ENCODE measurements around the gene DCAKD.

DCAKD gene

GRCh38 chr17:44982113-44982702 lies 69.2 kb downstream of the DCAKD start:
- no peak for DNase-seq
- no peaks in the 10 kb centered on the region for H3K36me3 ChIP-seq (replicated peaks; ENCODE audit: insufficient read depth, low read length)
- no peak for TF ChIP-seq EZH2 (optimal IDR thresholded peaks at IDR 0.05; ENCODE audit: low read depth, low read length)
- no peak for TF ChIP-seq EZH2phosphoT487 (IDR thresholded peaks at IDR 0.05; ENCODE audit: low read length)
- no peak for TF ChIP-seq CTCF (IDR thresholded peaks at IDR 0.05; ENCODE audit: low read length)
- H3K79me2 ChIP-seq (ENCODE audit: low read length), result no peaks in the 10 kb centered on the region
- H3K4me3 ChIP-seq (ENCODE audit: low read length), result no peak overlapping the region
- no peaks in the 10 kb centered on the region for H3K4me1 ChIP-seq (ENCODE audit: low read length)
- H3K9me2 ChIP-seq (replicated peaks; ENCODE audit: insufficient read depth, low read length), result no peaks in the 10 kb centered on the region
- no peaks in the 10 kb centered on the region for H4K20me1 ChIP-seq (ENCODE audit: insufficient read depth, low read length)
- H3K9me3 ChIP-seq (replicated peaks; ENCODE audit: insufficient read depth, low read length), result no peaks in the 10 kb centered on the region
- no peak overlapping the region for H3K27ac ChIP-seq (ENCODE audit: low read length)
- H2AFZ ChIP-seq (ENCODE audit: low read length), result no peak overlapping the region
- no peak overlapping the region for H3K4me2 ChIP-seq (ENCODE audit: low read depth, low read length)
- H3K9ac ChIP-seq (ENCODE audit: low read length), result no peak overlapping the region
- H3K27me3 ChIP-seq (replicated peaks; ENCODE audit: insufficient read depth, low read length), result peaks cover 53% of the 10 kb centered on the region
- no peaks in the 10 kb centered on the region for H3F3A ChIP-seq (ENCODE audit: insufficient read depth, low read length)

GRCh38 chr17:44981221-44981968 lies 70.0 kb downstream of the DCAKD start:
- no peak for TF ChIP-seq EZH2phosphoT487 (IDR thresholded peaks at IDR 0.05; ENCODE audit: low read length)
- TF ChIP-seq CTCF (IDR thresholded peaks at IDR 0.05; ENCODE audit: low read length), result no peak
- no peak for TF ChIP-seq EZH2 (optimal IDR thresholded peaks at IDR 0.05; ENCODE audit: low read depth, low read length)
- H3K36me3 ChIP-seq (replicated peaks; ENCODE audit: insufficient read depth, low read length), result no peaks in the 10 kb centered on the region
- H4K20me1 ChIP-seq (ENCODE audit: insufficient read depth, low read length), result no peaks in the 10 kb centered on the region
- no peak overlapping the region for H3K4me3 ChIP-seq (ENCODE audit: low read length)
- DNase-seq, result no peak
- H3K4me1 ChIP-seq (ENCODE audit: low read length), result no peaks in the 10 kb centered on the region
- H3K27ac ChIP-seq (ENCODE audit: low read length), result no peak overlapping the region
- no peak overlapping the region for H3K4me2 ChIP-seq (ENCODE audit: low read depth, low read length)
- no peaks in the 10 kb centered on the region for H3K9me3 ChIP-seq (replicated peaks; ENCODE audit: insufficient read depth, low read length)
- H2AFZ ChIP-seq (ENCODE audit: low read length), result no peak overlapping the region
- no peak overlapping the region for H3K9ac ChIP-seq (ENCODE audit: low read length)
- H3K79me2 ChIP-seq (ENCODE audit: low read length), result no peaks in the 10 kb centered on the region
- peaks cover 53% of the 10 kb centered on the region for H3K27me3 ChIP-seq (replicated peaks; ENCODE audit: insufficient read depth, low read length)
- no peaks in the 10 kb centered on the region for H3K9me2 ChIP-seq (replicated peaks; ENCODE audit: insufficient read depth, low read length)
- H3F3A ChIP-seq (ENCODE audit: insufficient read depth, low read length), result no peaks in the 10 kb centered on the region

GRCh38 chr17:44979426-44979995 lies 71.9 kb downstream of the DCAKD start:
- peaks cover 62% of the 10 kb centered on the region for H3K27me3 ChIP-seq (replicated peaks; ENCODE audit: insufficient read depth, low read length)
- TF ChIP-seq CTCF (IDR thresholded peaks at IDR 0.05; ENCODE audit: low read length) (no peak), EZH2 (optimal IDR thresholded peaks at IDR 0.05; ENCODE audit: low read depth, low read length) (no peak), EZH2phosphoT487 (IDR thresholded peaks at IDR 0.05; ENCODE audit: low read length) (no peak)
- no peak for DNase-seq

More at GRCh38 chr17:44979426-44979995, 71.9 kb downstream of the DCAKD start:
- no peaks in the 10 kb centered on the region for H3K4me1 ChIP-seq (ENCODE audit: low read length)
- no peak overlapping the region for H3K4me3 ChIP-seq (ENCODE audit: low read length)
- H3K36me3 ChIP-seq (replicated peaks; ENCODE audit: insufficient read depth, low read length), result no peaks in the 10 kb centered on the region
- no peak overlapping the region for H2AFZ ChIP-seq (ENCODE audit: low read length)
- no peaks in the 10 kb centered on the region for H3F3A ChIP-seq (ENCODE audit: insufficient read depth, low read length)
- H3K9me2 ChIP-seq (replicated peaks; ENCODE audit: insufficient read depth, low read length), result no peaks in the 10 kb centered on the region
- no peaks in the 10 kb centered on the region for H3K9me3 ChIP-seq (replicated peaks; ENCODE audit: insufficient read depth, low read length)
- H3K9ac ChIP-seq (ENCODE audit: low read length), result no peak overlapping the region
- H3K79me2 ChIP-seq (ENCODE audit: low read length), result no peaks in the 10 kb centered on the region
- no peak overlapping the region for H3K27ac ChIP-seq (ENCODE audit: low read length)
- H4K20me1 ChIP-seq (ENCODE audit: insufficient read depth, low read length), result no peaks in the 10 kb centered on the region
- H3K4me2 ChIP-seq (ENCODE audit: low read depth, low read length), result no peak overlapping the region

All from MM.1S (cell line).